ENCODE results near the gene EFNA2.

EFNA2 gene

GRCh38 chr19:1272423-1273262 lies 13.0 kb upstream of the EFNA2 start:
- DNase-seq (ENCODE audit: low read depth in 2 of 2): no peak

- no peak for DNase-seq (ENCODE audit: low read depth in 2 of 2)
These were observed 12.2 kb upstream of the EFNA2 start for GRCh38 chr19:1273263-1274041.

GRCh38 chr19:1274081-1274851 lies 11.4 kb upstream of the EFNA2 start:
- DNase-seq (ENCODE audit: low read depth in 2 of 2): no peak

- DNase-seq (ENCODE audit: low read depth in 2 of 2): no peak
These were observed 10.8 kb upstream of the EFNA2 start for GRCh38 chr19:1274852-1275259.

GRCh38 chr19:1275260-1275975 lies 10.3 kb upstream of the EFNA2 start, which contains the start of gene FAM174C:
Gene FAM174C, plus strand, starts transcription at chr19:1275530. Its CDS starts 20 bp downstream, at chr19:1275550.
- DNase-seq (ENCODE audit: low read depth in 2 of 2): peak; percentile 87 to 91

GRCh38 chr19:1275976-1276627 lies 9.6 kb upstream of the EFNA2 start:
- no peak for DNase-seq (ENCODE audit: low read depth in 2 of 2)

- no peak for DNase-seq (ENCODE audit: low read depth in 2 of 2)
These were observed 9.0 kb upstream of the EFNA2 start for GRCh38 chr19:1276628-1277022.

- no peak for DNase-seq (ENCODE audit: low read depth in 2 of 2)
These were observed 8.6 kb upstream of the EFNA2 start for GRCh38 chr19:1277061-1277460.

- no peak for DNase-seq (ENCODE audit: low read depth in 2 of 2)
These were observed 7.6 kb upstream of the EFNA2 start for GRCh38 chr19:1278074-1278473.

GRCh38 chr19:1278713-1279660 lies 6.7 kb upstream of the EFNA2 start:
- DNase-seq (ENCODE audit: low read depth in 2 of 2): no peak

- DNase-seq (ENCODE audit: low read depth in 2 of 2): peak; percentile 56 to 63
These were observed 5.8 kb upstream of the EFNA2 start for GRCh38 chr19:1279782-1280341.

- DNase-seq (ENCODE audit: low read depth in 2 of 2): no peak
These were observed 4.8 kb upstream of the EFNA2 start for GRCh38 chr19:1280636-1281568.

GRCh38 chr19:1281569-1282287 lies 3.9 kb upstream of the EFNA2 start:
- no peak for DNase-seq (ENCODE audit: low read depth in 2 of 2)

GRCh38 chr19:1282588-1283206 lies 3.0 kb upstream of the EFNA2 start:
- no peak for DNase-seq (ENCODE audit: low read depth in 2 of 2)

- DNase-seq (ENCODE audit: low read depth in 2 of 2): no peak
These were observed 2.3 kb upstream of the EFNA2 start for GRCh38 chr19:1283207-1283916.

- DNase-seq (ENCODE audit: low read depth in 2 of 2): no peak
These were observed 1.8 kb upstream of the EFNA2 start for GRCh38 chr19:1283917-1284292.
